HT1080 (cell line): ENCODE data around the gene TP53I13. TPM values are rescaled to one million over a fixed set of nuclear protein-coding genes. Genes with fewer than 3 reads are reported as not detected.

Source experiments
- DNase-seq: peaks from one replicate; pipeline ENCODE4 v3.0.0-alpha.2; 2015; ENCODE audit warnings: low read depth
- total RNA-seq: library from RNA; depleted of rRNA; stranded (reverse); fragments of >200 nt; shearing (Covaris generic); gene quantifications from 2 replicates; pipeline ENCODE4 v1.2.3, GENCODE V29; 2014; rRNA removed

Gene TP53I13
- total RNA-seq, 1 experiment from 2014 or later, result 21.9 TPM

- DNase-seq, result no peak
Observed at GRCh38 chr17:29613856-29614255, 45.4 kb downstream of the TP53I13 start.

GRCh38 chr17:29614349-29615047, 46.0 kb downstream of the TP53I13 start:
- DNase-seq, result no peak

GRCh38 chr17:29615048-29615385, 46.5 kb downstream of the TP53I13 start:
- no peak for DNase-seq

- DNase-seq, result no peak
Observed at GRCh38 chr17:29615492-29616299, 47.2 kb downstream of the TP53I13 start.

GRCh38 chr17:29616300-29617048, 48.0 kb downstream of the TP53I13 start:
- DNase-seq, result no peak

GRCh38 chr17:29617125-29617480, 48.6 kb downstream of the TP53I13 start:
- no peak for DNase-seq

GRCh38 chr17:29617481-29618271, 49.2 kb downstream of the TP53I13 start:
- DNase-seq, result no peak

GRCh38 chr17:29618272-29619065, 50.0 kb downstream of the TP53I13 start:
- DNase-seq, result no peak

DNA sequence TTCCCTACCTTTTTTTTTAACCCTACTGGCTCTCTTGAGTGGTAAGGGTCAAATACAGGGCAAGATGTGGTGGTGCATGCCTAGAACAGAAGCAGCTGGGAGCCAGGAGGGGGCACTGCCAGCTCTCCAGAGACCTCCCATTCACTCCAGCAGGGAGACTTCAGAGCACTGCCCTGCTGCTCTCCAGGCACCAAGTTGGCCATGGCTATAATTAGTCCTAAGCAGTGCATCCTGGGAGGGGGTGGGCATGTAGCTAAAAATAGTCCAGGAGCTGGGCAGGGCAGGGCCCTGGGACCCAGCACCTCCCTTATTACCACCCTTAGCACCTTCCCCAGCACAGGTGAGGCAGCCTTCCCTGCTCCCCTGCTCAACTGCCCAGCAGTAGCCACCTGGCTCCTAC, 50.8 kb downstream of the TP53I13 start:
- peak; percentile 56 for DNase-seq

- peak; percentile 72 for DNase-seq
Observed at GRCh38 chr17:29620271-29620670, 51.8 kb downstream of the TP53I13 start.

DNA sequence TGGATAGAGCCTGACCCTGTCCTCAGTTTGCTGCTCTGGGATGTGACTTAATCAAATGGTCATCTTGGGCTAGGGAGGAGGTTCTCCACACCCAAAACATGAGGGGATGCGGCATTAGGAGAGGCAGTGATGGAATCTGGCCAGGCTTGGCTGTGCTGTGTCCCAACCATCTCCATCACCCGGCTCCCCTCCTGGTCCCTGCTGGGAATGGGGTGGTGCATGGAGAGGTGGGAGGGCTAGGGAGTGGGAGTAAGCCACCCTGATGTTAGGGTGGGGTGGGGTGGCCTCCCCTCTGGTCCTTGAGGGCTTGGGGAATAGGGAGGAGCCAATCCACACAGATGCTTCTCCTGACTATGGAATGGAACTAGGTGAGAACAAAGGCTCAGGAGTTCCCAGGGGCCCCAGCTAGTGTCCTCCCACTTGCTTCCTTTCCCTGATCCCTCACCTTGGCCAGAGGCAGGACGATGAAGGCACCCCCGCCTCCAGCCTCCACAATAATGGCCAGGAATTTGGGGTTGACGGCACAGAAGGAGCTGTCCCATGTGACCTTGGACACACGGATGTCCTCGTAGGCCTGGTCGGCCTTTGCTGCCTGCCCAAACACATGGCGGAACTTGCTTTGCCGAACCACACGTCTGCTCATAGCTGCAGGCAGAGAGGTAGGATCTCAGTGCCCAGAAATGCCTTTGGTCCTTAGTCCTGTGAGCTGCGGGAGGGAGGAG, 52.4 kb downstream of the TP53I13 start:
- DNase-seq, result no peak

- peak; percentile 36 for DNase-seq
Observed at GRCh38 chr17:29621751-29622194, 53.3 kb downstream of the TP53I13 start.

Other genes starting within 250 kb of the TP53I13 start
- 26.6 and 29.5 TPM in 2 replicates for gene TAOK1, start 178.3 kb upstream of the TP53I13 start, total RNA-seq
- 6.3 and 6.4 TPM in 2 replicates for gene ABHD15, start 1.7 kb upstream of the TP53I13 start, total RNA-seq
- gene GIT1, start 20.9 kb downstream of the TP53I13 start, total RNA-seq, result 76.4 and 97.4 TPM in 2 replicates
- 14.2 and 17.9 TPM in 2 replicates for gene ANKRD13B, start 24.4 kb downstream of the TP53I13 start, total RNA-seq
- 1.4 and 2.4 TPM in 2 replicates for gene CORO6, start 54.2 kb downstream of the TP53I13 start, total RNA-seq